Esophagus squamous epithelium (tissue), 5 donors: ENCODE data around the gene ORC3. TPM values are rescaled to one million over a fixed set of nuclear protein-coding genes. Genes with fewer than 3 reads are reported as not detected.
"Not testable (repeated sequence)": the region's sequence is repeated elsewhere in the genome, so short reads cannot be mapped to it uniquely, and the experiment has no call there.

ENCODE experiments used
- DNase-seq: peaks from one replicate; lab custom pipeline; 2025; lab: John Stamatoyannopoulos, UW
- H3K27ac ChIP-seq, 4 donors: fragments of 200-600 bp; sonication (generic); one replicate each; pipeline ENCODE4 v1.5.1; 2016 to 2019; ENCODE audit warnings: mild to moderate bottlenecking in 1 of 4
- H3K27me3 ChIP-seq, 4 donors: fragments of 200-600 bp; sonication (generic); 1 replicate in 3 of 4; 2 replicates in 1 of 4; pipeline versions ENCODE4 v1.5.1 to v1.6.0; 2017 to 2021; ENCODE audit warnings: antibody characterized with exemption in 1 of 4
- H3K36me3 ChIP-seq, 3 donors: fragments of 200-600 bp; sonication (generic); one replicate each; pipeline ENCODE4 v1.5.1; 2016 to 2019
- H3K4me1 ChIP-seq, 3 donors: fragments of 200-600 bp; sonication (generic); one replicate each; pipeline ENCODE4 v1.5.1; 2017 to 2019
- H3K4me3 ChIP-seq, 4 donors: fragments of 200-600 bp; sonication (generic); 1 replicate in 3 of 4; 2 replicates in 1 of 4; pipeline ENCODE4 v1.5.1; 2016 to 2019; ENCODE audit warnings: mild to moderate bottlenecking in 2 of 4, moderate library complexity in 1 of 4
- H3K9me3 ChIP-seq, 3 donors: fragments of 200-600 bp; sonication (generic); one replicate each; pipeline ENCODE4 v1.5.1; 2016 to 2019
- CTCF ChIP-seq, 6 experiments: fragments of 450-650 bp in 4 of 6; fragments of 200-600 bp in 2 of 6; sonication (generic) in 2 of 6; IDR thresholded peaks; one replicate each; pipeline ENCODE4 v1.5.1; 2016 to 2019; ENCODE audit warnings: antibody characterized with exemption in 6 of 6, mild to moderate bottlenecking in 4 of 6, moderate library complexity in 4 of 6
- POLR2A ChIP-seq, 4 donors: fragments of 450-650 bp; IDR thresholded peaks; one replicate each; pipeline ENCODE4 v1.6.1; 2017; ENCODE audit warnings: antibody characterized with exemption in 4 of 4, mild to moderate bottlenecking in 4 of 4, moderate library complexity in 3 of 4
- WGBS, 2 donors: methylation state at CpG; one replicate each; pipeline ENCODE4 v1.1.5; 2018; 5-methylcytosine and 5-hydroxymethylcytosine counted together
- intact Hi-C: fragments of 100-400 bp; cut with DNase I; formaldehyde crosslinking; loops from one replicate; pipeline ENCODE4 v1.15.0; 2022
- total RNA-seq, 4 donors: library from RNA; depleted of rRNA; stranded (reverse); fragments of >200 nt; gene quantifications; one replicate each; pipeline ENCODE4 v1.1.0, GENCODE V29; 2016
- donor health status: DM: yes; HTN: yes; CAD: no.

ORC3 gene
- total RNA-seq, 4 donors from 2014 or later: 8.6 to 15.4 (median 12.7) TPM

GRCh38 chr6:87684895-87685654, 95.1 kb downstream of the ORC3 start:
- no peak for TF ChIP-seq CTCF (IDR thresholded peaks at IDR 0.05)
- TF ChIP-seq POLR2A (IDR thresholded peaks at IDR 0.05): no peak
- peaks cover 0 to 15% (median 7%) of the 10 kb centered on the region in 3 donors for H3K36me3 ChIP-seq
- no peaks in the 10 kb centered on the region for H3K9me3 ChIP-seq
- DNase-seq: no peak
- intact Hi-C loops: no loop called here
- H3K4me3 ChIP-seq: no peak overlapping the region
- 95% methylated on average over 1 of the region's 1 CpG for WGBS, 2 donors
- H3K27ac ChIP-seq: no peak overlapping the region
- H3K4me1 ChIP-seq: peaks cover 0 to 77% (median 5%) of the 10 kb centered on the region in 3 donors
- no peaks in the 10 kb centered on the region for H3K27me3 ChIP-seq

- H3K27me3 ChIP-seq: not testable (repeated sequence)
- peaks cover 2 to 93% (median 9%) of the 10 kb centered on the region in 3 donors for H3K4me1 ChIP-seq
- WGBS, 2 donors: 84 to 85% methylated on average over 11 of the region's 11 CpGs
These were observed 96.8 kb downstream of the ORC3 start for GRCh38 chr6:87686636-87687205.

DNA sequence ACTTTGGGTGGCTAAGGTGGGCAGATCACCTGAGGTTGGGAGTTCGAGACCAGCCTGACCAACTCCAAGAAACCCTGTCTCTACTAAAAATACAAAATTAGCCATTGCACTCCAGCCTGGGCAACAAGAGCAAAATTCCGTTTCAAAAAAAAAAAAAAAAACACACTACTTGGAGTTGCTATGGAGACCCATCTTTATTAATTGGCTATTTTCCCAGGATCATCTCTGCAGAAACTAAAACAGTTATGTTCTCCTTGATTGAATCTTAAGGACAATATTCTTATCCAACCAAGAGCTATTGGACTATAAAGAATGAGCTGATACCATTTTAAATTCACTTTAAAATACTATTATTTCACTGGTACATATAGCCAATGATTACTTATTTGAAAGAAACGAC, 97.4 kb downstream of the ORC3 start:
- H3K9me3 ChIP-seq: no peaks in the 10 kb centered on the region
- intact Hi-C loops: no loop called here

More at GRCh38 chr6:87686636-87687205, 96.8 kb downstream of the ORC3 start:
- DNase-seq, H3K4me3 ChIP-seq, intact Hi-C loops, H3K27ac ChIP-seq, H3K36me3 ChIP-seq, H3K9me3 ChIP-seq: not testable (repeated sequence)

DNA sequence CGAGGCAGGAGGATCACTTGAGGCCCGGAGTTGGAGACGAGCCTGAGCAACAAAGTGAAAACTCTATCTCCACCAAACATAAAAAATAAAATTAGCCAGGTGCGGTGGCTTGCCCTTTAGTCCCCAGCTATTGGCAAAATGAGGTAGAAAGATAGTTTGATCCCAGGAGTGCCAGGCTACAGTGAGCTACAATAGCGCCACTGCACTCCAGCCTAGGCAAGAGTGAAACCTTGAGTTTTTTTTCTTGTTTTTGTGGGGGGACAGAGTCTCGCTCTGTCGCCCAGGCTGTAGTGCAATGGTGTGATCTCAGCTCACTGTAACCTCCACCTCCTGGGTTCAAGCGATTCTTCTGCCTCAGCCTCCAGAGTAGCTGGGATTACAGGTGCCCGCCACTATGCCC, 98.0 kb downstream of the ORC3 start:
- H3K36me3 ChIP-seq, H3K27ac ChIP-seq, intact Hi-C loops, H3K9me3 ChIP-seq, H3K4me3 ChIP-seq, DNase-seq, H3K27me3 ChIP-seq: not testable (repeated sequence)
- H3K4me1 ChIP-seq: peaks cover 14 to 93% (median 16%) of the 10 kb centered on the region in 3 donors
- 87 to 96% methylated on average over 6 to 7 of the region's 9 CpGs for WGBS, 2 donors

More for the DNA sequence above, 97.4 kb downstream of the ORC3 start:
- Histone ChIP-seq H3K4me1 (peaks cover 8 to 93% (median 11%) of the 10 kb centered on the region in 3 donors), H3K4me3 (no peak overlapping the region), H3K27me3 (no peaks in the 10 kb centered on the region), H3K27ac (no peak overlapping the region), H3K36me3 (peaks cover 0 to 3% (median 0%) of the 10 kb centered on the region in 3 donors)
- TF ChIP-seq CTCF (IDR thresholded peaks at IDR 0.05) (no peak), POLR2A (IDR thresholded peaks at IDR 0.05) (no peak)
- WGBS, 2 donors: 53 to 76% methylated on average over 3 of the region's 3 CpGs
- no peak for DNase-seq

GRCh38 chr6:87690441-87690840, 100.5 kb downstream of the ORC3 start:
- TF ChIP-seq CTCF (IDR thresholded peaks at IDR 0.05) (no peak), POLR2A (IDR thresholded peaks at IDR 0.05) (no peak)
- DNase-seq: no peak
- no peak overlapping the region for H3K27ac ChIP-seq
- peaks cover 0 to 3% (median 0%) of the 10 kb centered on the region in 3 donors for H3K36me3 ChIP-seq
- H3K9me3 ChIP-seq: no peaks in the 10 kb centered on the region
- H3K4me3 ChIP-seq: no peak overlapping the region
- intact Hi-C loops: no loop called here
- no peaks in the 10 kb centered on the region for H3K27me3 ChIP-seq
- peaks cover 17 to 100% (median 23%) of the 10 kb centered on the region in 3 donors for H3K4me1 ChIP-seq
- WGBS, 2 donors: 83 to 84% methylated on average over 3 of the region's 3 CpGs

- H3K27me3 ChIP-seq: no peaks in the 10 kb centered on the region
- H3K4me1 ChIP-seq: peaks cover 25 to 100% (median 28%) of the 10 kb centered on the region in 3 donors
- no peaks in the 10 kb centered on the region for H3K9me3 ChIP-seq
- H3K36me3 ChIP-seq: peaks cover 0 to 3% (median 0%) of the 10 kb centered on the region in 3 donors
- no peak for TF ChIP-seq CTCF (IDR thresholded peaks at IDR 0.05)
- no peak for TF ChIP-seq POLR2A (IDR thresholded peaks at IDR 0.05)
- WGBS, 2 donors: 57 to 60% methylated on average over 2 of the region's 2 CpGs
- H3K4me3 ChIP-seq: no peak overlapping the region
- no peak for DNase-seq
- intact Hi-C loops: no loop called here
- H3K27ac ChIP-seq: peak overlapping the region in 1 of 4 donors; percentile 39
These were observed 102.2 kb downstream of the ORC3 start for GRCh38 chr6:87692086-87692485.

GRCh38 chr6:87696817-87697216, 106.9 kb downstream of the ORC3 start:
- DNase-seq, intact Hi-C loops, H3K4me3 ChIP-seq, H3K36me3 ChIP-seq, H3K9me3 ChIP-seq, H3K27me3 ChIP-seq, H3K27ac ChIP-seq: not testable (repeated sequence)
- WGBS, 2 donors: 74 to 90% methylated on average over 8 to 12 of the region's 12 CpGs
- H3K4me1 ChIP-seq: peaks cover 32 to 81% (median 36%) of the 10 kb centered on the region in 3 donors
